ENCODE measurements around the gene STX8. TPM values are rescaled to one million over a fixed set of nuclear protein-coding genes. Genes with fewer than 3 reads are reported as not detected.

Gene STX8
- total RNA-seq, 1 donor from 2014 or later, result 57.8 TPM

GRCh38 chr17:9484789-9485188 lies 90.8 kb downstream of the STX8 start:
- no peak for DNase-seq (ENCODE audit: low read depth)
- no peak for TF ChIP-seq CTCF (conservative IDR thresholded peaks at IDR 0.05; ENCODE audit: low read depth, low read length)
- H3K4me3 ChIP-seq (ENCODE audit: low read depth, low read length), result no peak overlapping the region

- no peak for DNase-seq (ENCODE audit: low read depth)
- TF ChIP-seq CTCF (conservative IDR thresholded peaks at IDR 0.05; ENCODE audit: low read depth, low read length), result no peak
- no peak overlapping the region for H3K4me3 ChIP-seq (ENCODE audit: low read depth, low read length)
These were observed 95.7 kb downstream of the STX8 start for GRCh38 chr17:9479964-9480363.

- no peak overlapping the region for H3K4me3 ChIP-seq (ENCODE audit: low read depth, low read length)
- no peak for DNase-seq (ENCODE audit: low read depth)
- no peak for TF ChIP-seq CTCF (conservative IDR thresholded peaks at IDR 0.05; ENCODE audit: low read depth, low read length)
These were observed 96.7 kb downstream of the STX8 start for GRCh38 chr17:9478889-9479288.

- TF ChIP-seq CTCF (conservative IDR thresholded peaks at IDR 0.05; ENCODE audit: low read depth, low read length), result no peak
- DNase-seq (ENCODE audit: low read depth), result no peak
- H3K4me3 ChIP-seq (ENCODE audit: low read depth, low read length), result no peak overlapping the region
These were observed 100.4 kb downstream of the STX8 start for GRCh38 chr17:9475101-9475658.

GRCh38 chr17:9473711-9474110 lies 101.9 kb downstream of the STX8 start:
- TF ChIP-seq CTCF (conservative IDR thresholded peaks at IDR 0.05; ENCODE audit: low read depth, low read length), result no peak
- H3K4me3 ChIP-seq (ENCODE audit: low read depth, low read length), result no peak overlapping the region
- no peak for DNase-seq (ENCODE audit: low read depth)

GRCh38 chr17:9472541-9472940 lies 103.1 kb downstream of the STX8 start:
- no peak overlapping the region for H3K4me3 ChIP-seq (ENCODE audit: low read depth, low read length)

More at GRCh38 chr17:9472541-9472940, 103.1 kb downstream of the STX8 start:
- TF ChIP-seq CTCF (conservative IDR thresholded peaks at IDR 0.05; ENCODE audit: low read depth, low read length), result no peak
- DNase-seq (ENCODE audit: low read depth), result no peak

Measured in epithelial cell of proximal tubule (primary cell).